GM12892 (cell line): Measurements from ENCODE around the gene FKBP2.

Source experiments
- POLR2A ChIP-seq: IDR thresholded peaks from 2 replicates; pipeline ENCODE4 v1.6.1; 2011; ENCODE audit warnings: low read depth, low read length, control low read depth
- POLR2AphosphoS5 ChIP-seq: IDR thresholded peaks from 2 replicates; pipeline ENCODE4 v1.6.1; 2011; ENCODE audit warnings: low read depth, low read length, control low read depth

- TF ChIP-seq POLR2A (no peak), POLR2AphosphoS5 (no peak)
Observed at GRCh38 chr11:64201543-64201942, 39.4 kb upstream of the FKBP2 start.
